MCF 10A (cell line): Measurements from ENCODE around the gene SLC6A14. TPM values are rescaled to one million over a fixed set of nuclear protein-coding genes. Genes with fewer than 3 reads are reported as not detected.
A peak's percentile ranks its signal among the peaks of the same experiment; 100 is the strongest.

Experiments used
- BruUV-seq: library from RNA; stranded (reverse); fragments of 400-500 nt; replicated peaks from 2 replicates; lab custom pipeline; 2021; lab: Mats Ljungman, UMichigan
- CTCF ChIA-PET: fragments of 300-600 bp; sonication (Branson Sonifier 250); formaldehyde crosslinking; extraction: SDS; loops from one replicate; lab custom pipeline; 2021; ENCODE audit warnings: antibody characterized with exemption, inconsistent platforms; lab: Yijun Ruan, JAX
- POLR2A ChIA-PET: fragments of 300-600, 350-650 bp; sonication (Branson Sonifier 250); formaldehyde crosslinking; extraction: SDS; loops from one replicate; lab custom pipeline; 2020; ENCODE audit warnings: antibody characterized with exemption, inconsistent platforms; lab: Yijun Ruan, JAX
- DNase-seq: peaks from one replicate; pipeline ENCODE4 v3.0.0-alpha.2; 2018; ENCODE audit not compliant: unreplicated experiment
- H3K27ac Mint-ChIP-seq: one replicate; pipeline ENCODE4 v1.8.0; 2022; ENCODE audit warnings: mild to moderate bottlenecking, low read depth, mixed read lengths; ENCODE audit not compliant: unreplicated experiment
- H3K27me3 Mint-ChIP-seq: one replicate; pipeline ENCODE4 v1.8.0; 2022; ENCODE audit warnings: mixed read lengths; ENCODE audit not compliant: insufficient read depth, unreplicated experiment
- H3K36me3 Mint-ChIP-seq: one replicate; pipeline ENCODE4 v1.8.0; 2022; ENCODE audit warnings: mild to moderate bottlenecking, moderate library complexity, mixed read lengths; ENCODE audit not compliant: insufficient read depth, unreplicated experiment
- H3K4me1 Mint-ChIP-seq: one replicate; pipeline ENCODE4 v1.8.0; 2022; ENCODE audit warnings: mixed read lengths; ENCODE audit not compliant: insufficient read depth, unreplicated experiment
- H3K4me3 Mint-ChIP-seq: one replicate; pipeline ENCODE4 v1.8.0; 2022; ENCODE audit warnings: mild to moderate bottlenecking, moderate library complexity, mixed read lengths; ENCODE audit not compliant: unreplicated experiment
- H3K9me3 Mint-ChIP-seq: one replicate; pipeline ENCODE4 v1.8.0; 2022; ENCODE audit warnings: mixed read lengths; ENCODE audit not compliant: unreplicated experiment
- intact Hi-C: fragments of 100-400 bp; cut with micrococcal nuclease; formaldehyde crosslinking; loops from 2 replicates; pipeline ENCODE4 v1.14.1; 2022
- total RNA-seq: library from RNA; stranded (reverse); gene quantifications from 2 replicates; pipeline ENCODE4 v1.2.3, GENCODE V29; 2022
- TF ChIP-seq, protein P1 (sequence below): fragments of 200-600 bp; IDR thresholded peaks from one replicate; pipeline ENCODE4 v1.8.0; 2022; ENCODE audit warnings: antibody characterized with exemption, mild to moderate bottlenecking; ENCODE audit not compliant: unreplicated experiment

The SLC6A14 gene
- total RNA-seq, 1 experiment from 2014 or later, result 0.44 TPM

DNA sequence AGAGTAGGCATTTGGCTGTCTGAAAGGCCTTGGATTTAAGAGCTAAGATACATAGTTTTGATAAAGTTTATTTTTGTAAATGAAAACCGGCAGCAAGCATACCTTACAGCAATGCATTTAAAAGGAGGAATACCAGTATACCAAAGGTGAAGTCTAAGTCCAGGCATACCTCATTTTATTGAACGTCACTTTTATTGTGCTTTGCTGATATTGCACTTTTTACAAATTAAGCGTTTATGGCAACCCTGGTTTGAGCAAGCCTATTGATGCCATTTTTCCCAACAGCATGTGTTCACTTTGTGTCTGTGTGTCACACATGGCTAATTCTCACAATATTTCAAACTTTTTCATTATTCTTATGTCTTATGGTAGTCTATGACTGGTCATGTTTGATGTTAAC, 8.4 kb upstream of the SLC6A14 start:
- H3K9me3 Mint-ChIP-seq, result no peaks in the 10 kb centered on the region
- H3K4me3 Mint-ChIP-seq, result no peak overlapping the region
- no peaks in the 10 kb centered on the region for H3K36me3 Mint-ChIP-seq
- peaks cover 51% of the 10 kb centered on the region for H3K27me3 Mint-ChIP-seq
- no peaks in the 10 kb centered on the region for H3K4me1 Mint-ChIP-seq
- DNase-seq, result no peak
- H3K27ac Mint-ChIP-seq, result no peak overlapping the region
- ChIA-PET POLR2A (no interaction called here), CTCF (interaction anchor here (0.7 kb wide), 1 partner anchor 881 kb away, joined by 3 read pairs; no protein-coding TSS in a partner anchor)
- intact Hi-C loops, result no loop called here
- TF ChIP-seq, protein P1, sequence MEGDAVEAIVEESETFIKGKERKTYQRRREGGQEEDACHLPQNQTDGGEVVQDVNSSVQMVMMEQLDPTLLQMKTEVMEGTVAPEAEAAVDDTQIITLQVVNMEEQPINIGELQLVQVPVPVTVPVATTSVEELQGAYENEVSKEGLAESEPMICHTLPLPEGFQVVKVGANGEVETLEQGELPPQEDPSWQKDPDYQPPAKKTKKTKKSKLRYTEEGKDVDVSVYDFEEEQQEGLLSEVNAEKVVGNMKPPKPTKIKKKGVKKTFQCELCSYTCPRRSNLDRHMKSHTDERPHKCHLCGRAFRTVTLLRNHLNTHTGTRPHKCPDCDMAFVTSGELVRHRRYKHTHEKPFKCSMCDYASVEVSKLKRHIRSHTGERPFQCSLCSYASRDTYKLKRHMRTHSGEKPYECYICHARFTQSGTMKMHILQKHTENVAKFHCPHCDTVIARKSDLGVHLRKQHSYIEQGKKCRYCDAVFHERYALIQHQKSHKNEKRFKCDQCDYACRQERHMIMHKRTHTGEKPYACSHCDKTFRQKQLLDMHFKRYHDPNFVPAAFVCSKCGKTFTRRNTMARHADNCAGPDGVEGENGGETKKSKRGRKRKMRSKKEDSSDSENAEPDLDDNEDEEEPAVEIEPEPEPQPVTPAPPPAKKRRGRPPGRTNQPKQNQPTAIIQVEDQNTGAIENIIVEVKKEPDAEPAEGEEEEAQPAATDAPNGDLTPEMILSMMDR, result no peak
- BruUV-seq, result no TSS peak

DNA sequence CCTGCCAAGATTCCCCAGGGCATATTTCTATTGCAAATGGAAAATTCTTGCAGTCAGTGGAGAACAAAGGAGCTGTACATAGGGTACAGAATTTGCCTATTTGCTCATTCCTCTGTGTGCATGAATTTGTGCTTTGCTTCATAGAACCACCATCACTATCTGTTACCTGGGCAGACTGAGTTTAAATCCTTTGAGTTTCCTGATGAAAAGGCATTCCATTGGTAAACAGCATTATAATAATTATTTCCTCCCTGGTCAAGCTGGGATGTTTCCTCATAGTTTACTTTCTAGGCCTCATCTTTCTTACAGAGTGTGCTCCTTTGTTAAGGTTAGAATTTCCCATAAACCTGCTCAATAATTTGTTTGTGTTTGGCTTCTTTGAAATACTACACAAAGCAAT, 809 bp upstream of the SLC6A14 start:
- Mint-ChIP-seq H3K27me3 (peaks cover 61% of the 10 kb centered on the region), H3K27ac (no peak overlapping the region), H3K4me1 (no peaks in the 10 kb centered on the region), H3K4me3 (no peak overlapping the region), H3K9me3 (no peaks in the 10 kb centered on the region), H3K36me3 (no peaks in the 10 kb centered on the region)
- DNase-seq, result no peak
- ChIA-PET CTCF (no interaction called here), POLR2A (interaction anchor here (0.7 kb wide), 2 partner anchors 22 to 203 kb away, joined by 3 read pairs; no protein-coding TSS in a partner anchor)
- TF ChIP-seq, protein P1, result no peak
- intact Hi-C loops, result no loop called here
- no TSS peak for BruUV-seq

DNA sequence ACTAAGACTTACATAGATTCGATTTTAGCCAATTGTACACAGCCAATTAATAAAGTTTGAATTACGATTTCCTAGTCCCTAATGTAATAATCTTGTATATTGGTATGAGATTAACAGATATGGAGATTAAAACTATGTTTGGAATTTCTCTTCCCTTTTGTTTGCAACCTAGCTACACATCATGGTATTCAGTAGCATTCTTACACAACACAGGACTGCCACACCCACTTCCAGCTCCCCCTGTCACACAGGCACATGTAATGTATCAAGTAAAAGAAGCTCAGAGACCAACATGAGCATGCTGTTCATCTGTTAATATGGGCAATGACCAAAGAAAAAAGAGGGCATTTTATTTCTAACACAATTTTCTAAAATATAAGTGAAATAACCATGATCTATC, 12.8 kb downstream of the SLC6A14 start:
- DNase-seq, result peak; percentile 12
- Mint-ChIP-seq H3K27me3 (peaks cover 28% of the 10 kb centered on the region), H3K9me3 (no peaks in the 10 kb centered on the region), H3K4me3 (no peak overlapping the region), H3K27ac (no peak overlapping the region), H3K36me3 (no peaks in the 10 kb centered on the region), H3K4me1 (no peaks in the 10 kb centered on the region)
- no TSS peak for BruUV-seq
- TF ChIP-seq, protein P1, result no peak
- intact Hi-C loops, result no loop called here
- ChIA-PET CTCF (no interaction called here), POLR2A (no interaction called here)

DNA sequence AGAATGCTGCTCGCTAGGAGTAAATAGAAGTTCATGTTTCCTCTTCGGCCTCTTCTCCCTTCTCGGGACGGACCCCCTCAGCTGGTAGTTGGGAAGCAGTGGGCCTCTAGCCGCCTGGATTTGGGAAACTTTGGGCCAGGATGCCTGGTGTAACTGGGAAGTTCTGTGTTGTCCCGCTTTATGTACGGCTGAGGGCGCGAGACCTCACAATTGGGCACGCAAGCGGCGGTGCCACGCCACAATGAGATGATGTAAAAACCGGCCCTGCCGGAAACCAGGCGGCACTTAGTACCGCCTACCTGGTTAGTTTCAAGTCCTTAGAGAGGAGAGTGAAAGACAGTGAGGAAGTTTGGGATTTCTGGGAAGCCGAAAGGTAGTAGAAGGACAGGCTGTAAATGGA, 26.4 kb downstream of the SLC6A14 start, which contains the start of gene CT83:
Gene CT83, minus strand, starts transcription at position 155 of the 400 bp plus-strand sequence. Its CDS starts 120 bp downstream, at position 35.
- POLR2A ChIA-PET, result no interaction called here
- no TSS peak for BruUV-seq
- DNase-seq, result no peak
- H3K27ac Mint-ChIP-seq, result no peak within 1 kb of the TSS
- no peak within 1 kb of the TSS for H3K4me3 Mint-ChIP-seq
- intact Hi-C loops, result no loop called here
- peaks cover 59% of the 10 kb centered on the region for H3K27me3 Mint-ChIP-seq
- H3K36me3 Mint-ChIP-seq, result peaks cover 7% of the 10 kb centered on the region
- H3K9me3 Mint-ChIP-seq, result no peaks in the 10 kb centered on the region
- CTCF ChIA-PET, result interaction anchor here (1.1 kb wide), 1 partner anchor 27 kb away, joined by 4 read pairs; no protein-coding TSS in a partner anchor
- H3K4me1 Mint-ChIP-seq, result no peaks in the 10 kb centered on the region
- TF ChIP-seq, protein P1, result no peak
